ENCODE measurements around the gene RBSN. TPM values are rescaled to one million over a fixed set of nuclear protein-coding genes. Genes with fewer than 3 reads are reported as not detected.

Gene RBSN
- 19.0 and 23.6 TPM in 2 replicates for total RNA-seq

GRCh38 chr3:15098503-15099363 lies at the start of gene RBSN:
RBSN (minus strand) TSS chr3:15099148; CDS start chr3:15096120, 3,028 bp downstream.

GRCh38 chr3:15064835-15065549 lies 34.0 kb downstream of the RBSN start, which contains the start of gene MRPS25:
MRPS25 (minus strand) TSS chr3:15065315; CDS start chr3:15065194, 121 bp downstream.

Other genes with a start within 250 kb of the RBSN start
- gene NR2C2, start 151.6 kb downstream of the RBSN start, total RNA-seq: 21.9 and 22.4 TPM in 2 replicates
- 20.9 and 21.6 TPM in 2 replicates for gene MRPS25, start 33.8 kb downstream of the RBSN start, total RNA-seq
- 26.9 and 31.5 TPM in 2 replicates for gene CAPN7, start 107.1 kb upstream of the RBSN start, total RNA-seq
- 39.3 and 63.6 TPM in 2 replicates for gene SH3BP5, start 233.4 kb upstream of the RBSN start, total RNA-seq

All from dermis lymphatic vessel endothelial cell (primary cell).